NB4 (cell line): ENCODE measurements around the gene EXOSC3.
"Not testable (repeated sequence)": the region's sequence is repeated elsewhere in the genome, so short reads cannot be mapped to it uniquely, and the experiment has no call there.

Experiments
- DNase-seq: peaks from one replicate; pipeline ENCODE4 v3.0.0; 2010; ENCODE audit warnings: low read depth
- H3K4me3 ChIP-seq: one replicate; pipeline ENCODE4 v1.5.1; 2011; ENCODE audit warnings: mild to moderate bottlenecking, low read depth, low read length, moderate library complexity
- CTCF ChIP-seq: IDR thresholded peaks from one replicate; pipeline ENCODE4 v1.5.1; 2012; ENCODE audit warnings: low read depth, low read length
- MAX ChIP-seq: IDR thresholded peaks from 2 replicates; pipeline ENCODE4 v1.6.1; 2011; ENCODE audit warnings: low read depth, low read length
- MYC ChIP-seq: IDR thresholded peaks from 2 replicates; pipeline ENCODE4 v1.6.1; 2011; ENCODE audit warnings: low read depth, low read length
- POLR2A ChIP-seq: IDR thresholded peaks from 2 replicates; pipeline ENCODE4 v1.6.1; 2011; ENCODE audit warnings: mild to moderate bottlenecking; ENCODE audit not compliant: insufficient read length; ENCODE audit errors: extremely low read depth

The EXOSC3 gene

GRCh38 chr9:37778534-37778933 is 6.3 kb downstream of the EXOSC3 start:
- no peak overlapping the region for H3K4me3 ChIP-seq
- no peak for DNase-seq
- TF ChIP-seq MYC = no peak
- TF ChIP-seq MAX = no peak
- TF ChIP-seq CTCF = no peak
- no peak for TF ChIP-seq POLR2A

- no peak for DNase-seq
- TF ChIP-seq MAX = no peak
- no peak overlapping the region for H3K4me3 ChIP-seq
Observed at GRCh38 chr9:37776328-37776727, 8.5 kb downstream of the EXOSC3 start.

- TF ChIP-seq MAX (no peak), POLR2A (no peak), CTCF (no peak)
- H3K4me3 ChIP-seq = no peak overlapping the region
- no peak for DNase-seq
Observed at GRCh38 chr9:37775216-37775919, 9.5 kb downstream of the EXOSC3 start.

GRCh38 chr9:37769995-37770394 is 14.9 kb downstream of the EXOSC3 start:
- no peak overlapping the region for H3K4me3 ChIP-seq
- no peak for DNase-seq
- TF ChIP-seq CTCF = no peak
- TF ChIP-seq MYC = no peak
- TF ChIP-seq POLR2A = no peak

- no peak for DNase-seq
- TF ChIP-seq POLR2A = no peak
- no peak for TF ChIP-seq CTCF
- no peak for TF ChIP-seq MYC
- no peak for TF ChIP-seq MAX
- no peak overlapping the region for H3K4me3 ChIP-seq
Observed at GRCh38 chr9:37769306-37769705, 15.6 kb downstream of the EXOSC3 start.

GRCh38 chr9:37765263-37765662 is 19.6 kb downstream of the EXOSC3 start:
- DNase-seq, H3K4me3 ChIP-seq: not testable (repeated sequence)

GRCh38 chr9:37761511-37761910 is 23.4 kb downstream of the EXOSC3 start:
- TF ChIP-seq MYC = no peak
- no peak for TF ChIP-seq POLR2A
- TF ChIP-seq MAX = no peak
- TF ChIP-seq CTCF = no peak
- DNase-seq = no peak
- no peak overlapping the region for H3K4me3 ChIP-seq
